HG02798 (cell line): ENCODE data around the gene URB1.
"Not testable (repeated sequence)": the region's sequence is repeated elsewhere in the genome, so short reads cannot be mapped to it uniquely, and the experiment has no call there.

ENCODE experiments used
- ATAC-seq: cut with Tn5 transposase; IDR thresholded peaks from one replicate; pipeline ENCODE4 v1.9.1; 2021; ENCODE audit warnings: mild to moderate bottlenecking; ENCODE audit not compliant: unreplicated experiment, poor library complexity

URB1 gene

GRCh38 chr21:32412162-32413014, 19.6 kb upstream of the URB1 start, which contains the start of gene EVA1C:
Gene EVA1C (plus strand): TSS chr21:32412706. CDS start chr21:32412854, 148 bp downstream.
- no peak for ATAC-seq

- ATAC-seq, result no peak
These were observed 18.7 kb upstream of the URB1 start for GRCh38 chr21:32411350-32412161.

GRCh38 chr21:32410916-32411315, 18.1 kb upstream of the URB1 start:
- no peak for ATAC-seq

DNA sequence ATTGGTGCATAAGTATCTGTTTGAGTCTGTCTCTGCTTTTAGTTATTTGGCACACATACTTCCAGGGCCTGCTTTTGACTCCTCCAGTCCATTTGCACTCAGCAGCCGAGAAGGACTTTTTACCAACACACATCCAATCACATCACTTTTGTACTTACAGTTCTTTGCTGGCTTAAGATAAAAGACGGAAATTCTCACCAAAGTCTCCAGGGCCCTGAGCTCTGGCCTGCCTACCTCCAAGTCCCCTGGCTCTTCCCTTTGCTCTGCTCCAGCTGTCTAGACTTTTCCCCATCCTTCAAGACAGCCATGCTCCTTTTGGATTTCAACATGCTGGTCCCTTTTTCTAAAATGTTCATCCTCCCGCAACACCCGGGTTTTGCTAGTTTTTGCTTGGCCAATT, 17.5 kb upstream of the URB1 start:
- no peak for ATAC-seq

DNA sequence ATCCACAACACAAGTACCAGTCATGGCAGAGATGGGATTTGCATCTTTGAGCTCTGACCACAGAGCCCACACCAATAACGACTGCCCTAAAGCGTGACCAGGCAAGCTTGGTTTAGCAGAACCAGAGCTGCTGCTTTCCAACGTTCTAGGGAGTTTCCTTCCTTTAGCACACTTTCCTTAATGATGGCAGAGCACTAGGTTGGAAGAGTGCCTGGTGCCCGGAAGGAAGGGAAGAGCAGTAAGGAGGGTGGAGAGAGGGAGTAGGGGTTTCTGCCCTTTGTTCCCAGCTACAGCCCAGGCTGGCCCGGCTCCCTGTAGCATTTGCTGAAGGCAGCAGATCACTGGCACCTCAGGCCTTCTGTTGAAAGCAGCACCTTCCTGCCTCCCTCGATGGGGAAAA, 13.6 kb upstream of the URB1 start:
- no peak for ATAC-seq

DNA sequence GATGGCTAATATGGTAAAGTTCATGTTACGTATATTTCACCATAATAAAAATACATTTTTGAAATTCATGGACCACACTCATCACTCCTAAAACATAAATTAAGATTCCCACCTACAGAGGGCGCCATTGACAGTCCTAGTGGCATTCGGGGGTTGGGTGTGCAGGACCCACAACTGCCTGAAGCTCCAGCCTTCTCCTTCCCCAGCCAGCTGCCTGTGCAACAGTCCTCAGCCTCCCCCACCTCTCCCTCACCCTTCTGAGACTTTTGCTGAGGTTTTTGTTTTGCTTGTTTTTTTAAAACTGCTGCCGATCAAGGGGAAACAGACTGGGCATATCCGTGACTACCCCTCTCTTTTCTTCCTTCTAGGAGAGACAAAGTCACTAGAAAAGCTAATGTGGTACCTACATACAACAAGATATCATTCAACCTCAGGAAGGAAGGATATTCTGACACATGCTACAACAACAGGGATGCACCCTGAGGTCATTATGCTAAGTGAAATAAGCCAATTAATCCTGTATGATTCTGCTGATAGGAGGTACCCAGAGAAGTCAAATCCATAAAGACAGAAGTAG, 10.5 kb upstream of the URB1 start:
- no peak for ATAC-seq

DNA sequence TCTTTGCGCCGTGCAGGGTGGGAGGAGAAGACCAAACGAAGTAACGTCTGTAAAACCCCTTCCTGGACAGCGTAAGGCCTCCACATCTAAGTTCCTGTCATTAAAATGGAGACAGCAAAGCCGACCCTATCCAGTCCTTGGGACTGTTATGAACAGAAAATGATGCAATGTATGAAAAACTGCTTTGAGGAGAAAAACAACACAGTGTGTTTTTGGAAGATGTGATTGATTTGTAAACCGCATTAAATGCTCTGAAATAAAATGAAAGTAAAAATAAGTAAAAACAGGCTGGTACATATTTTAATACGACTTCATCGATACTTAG, 827 bp upstream of the URB1 start:
- ATAC-seq, result no peak

GRCh38 chr21:32392299-32392879, 423 bp downstream of the URB1 start:
- ATAC-seq, result no peak

GRCh38 chr21:32391755-32392154, 1.1 kb downstream of the URB1 start:
- no peak for ATAC-seq

- not testable (repeated sequence) for ATAC-seq
These were observed 2.1 kb downstream of the URB1 start for GRCh38 chr21:32390537-32391224.

- ATAC-seq, result no peak
These were observed 3.3 kb downstream of the URB1 start for GRCh38 chr21:32389337-32390015.

- ATAC-seq, result no peak
These were observed 4.5 kb downstream of the URB1 start for GRCh38 chr21:32388306-32388705.

DNA sequence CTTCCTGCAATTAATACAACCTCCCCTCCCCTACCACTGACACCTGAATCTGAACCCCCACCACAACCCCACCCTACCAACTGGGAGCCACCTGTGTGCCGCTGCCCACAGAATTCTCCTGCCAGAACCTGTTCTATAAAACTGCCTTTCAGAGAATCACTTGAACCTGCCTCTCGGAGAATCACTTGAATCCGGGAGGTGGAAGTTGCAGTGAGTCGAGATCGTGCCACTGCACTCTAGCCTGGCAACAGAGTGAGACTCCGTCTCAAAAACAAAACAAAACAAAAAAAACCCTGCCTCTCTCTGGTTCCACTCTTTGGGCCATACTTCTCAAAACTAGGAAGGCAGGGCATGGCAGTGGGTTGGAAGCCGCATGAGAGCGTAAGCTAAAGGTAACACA, 5.7 kb downstream of the URB1 start:
- no peak for ATAC-seq

GRCh38 chr21:32386195-32386870, 6.5 kb downstream of the URB1 start:
- no peak for ATAC-seq

DNA sequence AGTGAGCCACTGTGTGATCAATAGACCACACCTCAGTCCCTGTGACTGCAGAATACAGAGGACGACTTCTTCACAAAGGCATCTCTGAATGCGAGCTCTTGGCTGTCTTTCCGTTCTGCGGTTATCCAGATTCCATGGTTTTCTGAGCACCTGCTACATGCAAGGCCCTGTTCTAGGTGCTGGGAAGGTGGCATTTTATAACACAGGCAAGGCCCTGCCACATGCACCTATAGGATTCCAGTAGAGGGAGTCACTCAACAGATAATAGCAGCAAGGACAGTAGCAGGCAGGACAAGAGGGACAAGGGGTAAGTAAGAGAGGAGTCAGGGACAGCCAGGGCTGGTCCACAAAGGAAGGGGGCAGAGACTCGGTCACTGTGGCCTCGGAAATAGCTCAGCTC, 9.0 kb downstream of the URB1 start:
- no peak for ATAC-seq

- ATAC-seq, result no peak
These were observed 10.6 kb downstream of the URB1 start for GRCh38 chr21:32382108-32382644.

DNA sequence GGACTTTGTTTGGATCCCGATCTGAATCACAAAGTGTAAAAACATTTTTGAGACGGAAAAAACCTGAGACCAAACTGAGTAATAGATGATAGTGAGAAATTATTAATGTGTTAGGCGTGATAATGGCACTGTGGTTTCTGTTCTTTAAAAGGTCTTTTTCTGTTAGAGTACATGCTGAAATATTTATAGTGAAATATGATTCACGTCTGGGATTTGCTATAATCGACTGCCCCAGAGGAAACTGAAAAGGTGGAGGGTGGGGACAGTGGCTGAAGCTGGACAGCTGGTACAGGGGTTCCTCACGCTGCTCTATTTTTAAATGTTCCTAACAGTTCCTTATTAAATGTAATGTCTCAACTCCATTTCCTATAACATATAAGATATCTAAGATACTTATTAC, 11.2 kb downstream of the URB1 start:
- no peak for ATAC-seq

DNA sequence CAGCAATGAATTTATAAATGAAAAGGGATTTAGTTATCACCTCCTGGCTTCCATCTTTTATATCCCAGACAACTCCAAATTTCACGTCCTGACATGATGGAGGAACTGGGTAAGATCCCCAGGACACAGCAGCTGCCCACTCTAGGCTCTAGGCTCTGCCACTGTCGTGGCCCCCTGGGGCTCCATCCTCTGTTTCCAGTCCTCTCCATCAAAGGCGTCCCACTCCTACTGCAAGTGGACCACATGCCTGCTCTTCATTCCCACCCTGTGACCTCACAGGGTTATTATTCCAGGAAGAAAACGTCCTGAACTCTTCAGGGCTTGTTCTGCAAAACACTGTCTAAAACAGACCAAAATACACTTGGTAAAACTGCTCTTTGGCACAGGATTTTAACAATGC, 11.9 kb downstream of the URB1 start:
- no peak for ATAC-seq

- no peak for ATAC-seq
These were observed 13.9 kb downstream of the URB1 start for GRCh38 chr21:32378956-32379355.
